Chondrocyte (in vitro differentiated cells): ENCODE data around the gene ARFIP1. TPM values are rescaled to one million over a fixed set of nuclear protein-coding genes. Genes with fewer than 3 reads are reported as not detected.
A peak's percentile ranks its signal among the peaks of the same experiment; 100 is the strongest.

Source experiments
- DNase-seq: peaks from one replicate; pipeline ENCODE4 v3.0.0; 2021; ENCODE audit warnings: mixed read lengths, low spot score
- H3K27ac Mint-ChIP-seq: one replicate; pipeline ENCODE4 v1.8.0; 2021; ENCODE audit warnings: mild to moderate bottlenecking, moderate library complexity, mixed read lengths; ENCODE audit not compliant: unreplicated experiment
- H3K27me3 Mint-ChIP-seq: 2 replicates; pipeline ENCODE4 v1.8.0; 2021; ENCODE audit warnings: low read depth, mixed read lengths
- H3K36me3 Mint-ChIP-seq: 2 replicates; pipeline ENCODE4 v1.8.0; 2021; ENCODE audit warnings: low read depth, mixed read lengths
- H3K4me1 Mint-ChIP-seq: 2 replicates; pipeline ENCODE4 v1.8.0; 2021; ENCODE audit warnings: low read depth, mild to moderate bottlenecking, mixed read lengths
- H3K4me3 Mint-ChIP-seq: one replicate; pipeline ENCODE4 v1.8.0; 2021; ENCODE audit warnings: mild to moderate bottlenecking, moderate library complexity, mixed read lengths; ENCODE audit not compliant: unreplicated experiment
- H3K9me3 Mint-ChIP-seq: 2 replicates; pipeline ENCODE4 v1.8.0; 2021; ENCODE audit warnings: low read depth, mixed read lengths
- CTCF ChIP-seq: fragments of 200-600 bp; sonication (generic); IDR thresholded peaks from 2 replicates; pipeline ENCODE4 v1.5.0; 2021; ENCODE audit warnings: antibody characterized with exemption, mild to moderate bottlenecking, moderate library complexity
- total RNA-seq: library from RNA; stranded (reverse); gene quantifications from 3 replicates; pipeline ENCODE4 v1.2.1, GENCODE V29; 2021

Gene ARFIP1
- total RNA-seq, 1 donor from 2014 or later, result 25.9 TPM

GRCh38 chr4:152953514-152953913 lies 173.8 kb downstream of the ARFIP1 start:
- H3K4me1 Mint-ChIP-seq, result peaks cover 55% of the 10 kb centered on the region
- H3K27ac Mint-ChIP-seq, result peak overlapping the region; percentile 53
- no peak for TF ChIP-seq CTCF
- no peaks in the 10 kb centered on the region for H3K9me3 Mint-ChIP-seq
- H3K4me3 Mint-ChIP-seq, result no peak overlapping the region
- peaks cover 5% of the 10 kb centered on the region for H3K36me3 Mint-ChIP-seq
- no peak for DNase-seq
- no peaks in the 10 kb centered on the region for H3K27me3 Mint-ChIP-seq

GRCh38 chr4:152954741-152955140 lies 175.0 kb downstream of the ARFIP1 start:
- peaks cover 5% of the 10 kb centered on the region for H3K36me3 Mint-ChIP-seq
- TF ChIP-seq CTCF, result no peak
- peaks cover 65% of the 10 kb centered on the region for H3K4me1 Mint-ChIP-seq
- H3K9me3 Mint-ChIP-seq, result no peaks in the 10 kb centered on the region
- H3K27me3 Mint-ChIP-seq, result no peaks in the 10 kb centered on the region
- no peak overlapping the region for H3K4me3 Mint-ChIP-seq
- no peak overlapping the region for H3K27ac Mint-ChIP-seq
- DNase-seq, result no peak

GRCh38 chr4:152956147-152956546 lies 176.4 kb downstream of the ARFIP1 start:
- TF ChIP-seq CTCF, result no peak
- Mint-ChIP-seq H3K9me3 (no peaks in the 10 kb centered on the region), H3K27ac (peak overlapping the region; percentile 92), H3K27me3 (no peaks in the 10 kb centered on the region), H3K36me3 (peaks cover 5% of the 10 kb centered on the region), H3K4me1 (peaks cover 72% of the 10 kb centered on the region), H3K4me3 (no peak overlapping the region)
- no peak for DNase-seq

GRCh38 chr4:152956650-152957436 lies 177.1 kb downstream of the ARFIP1 start:
- DNase-seq, result no peak
- TF ChIP-seq CTCF, result no peak
- H3K4me1 Mint-ChIP-seq, result peaks cover 72% of the 10 kb centered on the region
- peak overlapping the region; percentile 58 for H3K4me3 Mint-ChIP-seq
- peaks cover 5% of the 10 kb centered on the region for H3K36me3 Mint-ChIP-seq
- no peaks in the 10 kb centered on the region for H3K9me3 Mint-ChIP-seq
- no peaks in the 10 kb centered on the region for H3K27me3 Mint-ChIP-seq
- peak overlapping the region; percentile 92 for H3K27ac Mint-ChIP-seq

GRCh38 chr4:152957437-152958171 lies 177.8 kb downstream of the ARFIP1 start:
- Mint-ChIP-seq H3K9me3 (no peaks in the 10 kb centered on the region), H3K27ac (peak overlapping the region; percentile 92), H3K27me3 (no peaks in the 10 kb centered on the region), H3K4me1 (peaks cover 73% of the 10 kb centered on the region), H3K4me3 (peak overlapping the region; percentile 35), H3K36me3 (peaks cover 5% of the 10 kb centered on the region)
- TF ChIP-seq CTCF, result peak; percentile 52
- no peak for DNase-seq
